ENCODE data around the gene TNFSF4.

GRCh38 chr1:173205146-173206051 lies 1.7 kb downstream of the TNFSF4 start:
- no peak for TF ChIP-seq CTCF (conservative IDR thresholded peaks at IDR 0.05; ENCODE audit: low read depth, low read length)
- no peak for TF ChIP-seq EZH2phosphoT487 (IDR thresholded peaks at IDR 0.05; ENCODE audit: borderline replicate concordance, low read length)
- no peak for TF ChIP-seq EZH2 (IDR thresholded peaks at IDR 0.05; ENCODE audit: low read length, unreplicated experiment)
